ENCODE measurements around the gene CEP135.
A peak's percentile ranks its signal among the peaks of the same experiment; 100 is the strongest.
"Not testable (repeated sequence)": the region's sequence is repeated elsewhere in the genome, so short reads cannot be mapped to it uniquely, and the experiment has no call there.

The CEP135 gene

GRCh38 chr4:55947912-55948725 lies 626 bp upstream of the CEP135 start:
- peak; percentile 96 for DNase-seq

- DNase-seq: no peak
These were observed 697 bp downstream of the CEP135 start for GRCh38 chr4:55949482-55949802.

DNA sequence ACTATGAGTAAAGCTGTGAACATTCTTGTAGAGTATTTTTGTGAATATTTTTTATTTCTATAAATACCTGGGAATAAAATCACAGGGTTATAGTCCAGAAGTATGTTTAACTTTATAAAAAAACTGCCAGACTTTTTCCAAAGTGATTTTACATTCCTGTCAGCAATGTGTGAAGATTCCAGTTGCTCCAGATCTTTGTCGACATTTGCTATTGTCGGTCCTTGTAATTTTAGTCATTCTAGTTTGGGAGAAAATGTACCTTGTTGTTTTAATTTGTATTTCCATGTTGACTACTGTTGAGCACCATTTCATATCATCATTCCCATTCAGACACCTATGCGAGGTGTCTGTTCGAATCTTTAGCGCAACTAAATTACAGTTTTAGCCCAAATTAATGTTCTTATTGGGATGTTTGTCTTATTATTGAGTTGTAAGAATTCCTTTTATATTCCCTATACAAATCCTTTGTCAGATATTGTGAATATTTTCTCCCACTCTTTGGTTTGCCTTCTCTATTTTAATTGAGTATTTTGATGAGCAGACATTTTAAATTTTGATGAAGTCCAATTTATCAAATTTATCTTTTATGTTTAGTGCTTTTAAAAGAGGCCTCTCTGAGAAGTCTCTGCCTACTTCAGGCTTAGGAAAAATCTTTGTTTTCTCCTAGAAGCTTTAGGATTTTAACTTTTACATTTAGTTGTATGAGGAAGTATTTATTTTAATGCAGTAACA lies 2.6 kb downstream of the CEP135 start:
- DNase-seq: no peak

DNA sequence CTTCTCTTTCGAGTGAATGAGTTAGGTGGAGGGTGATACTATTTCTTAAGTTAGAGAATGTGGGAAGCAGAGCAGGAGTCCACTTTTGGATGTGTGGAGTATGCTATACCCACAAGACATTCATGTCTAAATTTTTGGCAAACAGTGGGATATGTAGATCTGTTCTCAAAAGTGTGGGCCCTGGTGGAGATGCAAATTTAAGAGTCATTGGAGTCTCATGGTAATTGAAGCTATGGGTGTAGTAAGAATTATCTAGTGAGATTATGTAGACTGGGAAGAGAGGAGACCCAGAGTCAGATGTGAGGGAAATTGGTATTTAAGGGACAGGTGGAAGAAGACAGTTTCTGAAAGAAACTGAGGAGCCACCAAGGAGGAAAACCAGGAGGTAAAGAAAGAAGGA lies 7.0 kb downstream of the CEP135 start:
- no peak for DNase-seq

DNA sequence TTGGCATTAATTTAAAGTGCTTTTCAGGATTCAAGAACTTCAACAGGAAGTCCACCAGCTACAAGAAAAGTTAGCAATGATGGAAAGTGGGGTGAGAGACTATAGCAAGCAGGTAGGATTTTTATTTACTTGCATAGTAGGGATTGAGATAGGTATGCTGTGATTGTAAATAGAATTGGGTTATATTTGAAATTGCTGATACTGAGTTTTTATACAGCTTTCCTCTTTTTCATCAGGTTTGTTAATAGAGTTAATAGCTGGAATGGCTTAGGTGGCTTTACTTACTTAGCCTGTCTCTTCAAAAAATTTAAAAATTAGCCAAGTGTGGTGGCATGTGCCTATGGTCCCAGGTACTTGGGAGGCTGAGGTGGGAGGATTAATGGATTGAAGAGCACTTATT lies 10.9 kb downstream of the CEP135 start:
- DNase-seq: no peak

DNA sequence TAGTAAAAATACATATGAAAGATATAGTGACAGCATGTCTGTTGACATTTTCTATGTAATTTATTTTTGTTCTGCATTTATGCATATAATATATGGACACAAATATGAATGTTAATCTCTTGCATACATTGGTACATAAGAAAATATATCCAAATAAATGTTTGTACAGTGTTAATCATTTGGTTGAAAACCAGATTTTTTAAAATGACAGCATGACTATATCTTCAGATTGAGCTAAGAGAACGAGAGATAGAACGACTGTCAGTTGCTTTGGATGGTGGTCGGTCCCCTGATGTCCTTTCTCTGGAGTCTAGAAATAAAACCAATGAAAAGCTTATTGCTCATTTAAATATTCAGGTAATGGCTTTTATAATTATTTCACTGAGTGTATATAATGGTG lies 15.3 kb downstream of the CEP135 start:
- DNase-seq: no peak

DNA sequence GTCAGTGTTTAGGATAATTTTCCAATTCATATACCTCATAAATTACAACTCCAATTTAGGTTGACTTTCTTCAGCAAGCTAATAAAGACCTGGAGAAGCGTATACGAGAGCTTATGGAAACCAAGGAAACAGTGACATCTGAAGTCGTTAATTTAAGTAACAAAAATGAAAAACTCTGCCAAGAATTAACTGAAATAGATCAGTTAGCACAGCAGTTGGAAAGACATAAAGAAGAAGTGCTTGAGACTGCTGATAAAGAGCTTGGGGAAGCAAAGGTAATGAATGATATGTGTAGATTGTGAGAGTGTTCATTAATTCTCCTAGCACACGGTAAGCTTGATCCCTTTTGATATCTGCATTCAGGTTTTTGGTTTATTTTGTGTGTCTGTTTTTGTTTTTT lies 16.8 kb downstream of the CEP135 start:
- DNase-seq: no peak

GRCh38 chr4:55966324-55966723 lies 17.6 kb downstream of the CEP135 start:
- not testable (repeated sequence) for DNase-seq

DNA sequence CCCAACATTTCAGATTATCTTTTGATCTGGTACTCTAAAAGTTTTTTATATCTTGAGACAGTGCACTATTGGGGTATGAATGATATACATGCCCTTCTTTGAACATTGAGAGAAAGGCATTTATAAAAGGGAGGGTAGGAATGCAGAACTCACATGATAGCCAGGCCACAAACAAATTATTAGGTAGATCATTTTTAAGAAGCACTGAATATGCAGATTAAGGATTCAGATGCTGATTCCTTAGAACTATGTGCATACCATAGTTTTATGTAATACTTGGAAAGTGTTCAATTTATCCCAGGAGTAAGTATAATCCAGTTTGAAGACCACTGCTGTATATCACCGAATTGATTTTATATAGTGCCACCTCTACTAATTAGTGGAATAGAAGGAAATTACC lies 18.6 kb downstream of the CEP135 start:
- DNase-seq: no peak

GRCh38 chr4:55973650-55974049 lies 24.9 kb downstream of the CEP135 start:
- DNase-seq: no peak

DNA sequence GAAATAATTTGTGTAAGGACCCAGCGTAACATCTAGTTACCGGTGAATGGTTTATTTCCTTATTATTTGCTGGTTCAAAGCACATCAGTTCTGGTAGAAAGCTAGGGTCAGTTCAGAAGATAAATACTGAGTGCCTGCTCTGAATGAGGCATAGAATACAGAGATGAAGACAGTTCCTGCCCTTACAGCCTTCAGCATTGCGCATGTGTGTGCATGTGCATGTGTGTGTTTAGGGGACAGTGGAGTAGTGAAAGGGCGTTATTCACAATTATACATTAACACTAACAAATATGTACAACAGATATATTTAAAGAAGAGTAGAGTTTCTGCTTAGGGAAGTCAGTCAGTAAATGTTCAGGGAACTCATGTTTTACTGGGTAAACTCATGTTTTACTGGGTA lies 29.1 kb downstream of the CEP135 start:
- DNase-seq: no peak

DNA sequence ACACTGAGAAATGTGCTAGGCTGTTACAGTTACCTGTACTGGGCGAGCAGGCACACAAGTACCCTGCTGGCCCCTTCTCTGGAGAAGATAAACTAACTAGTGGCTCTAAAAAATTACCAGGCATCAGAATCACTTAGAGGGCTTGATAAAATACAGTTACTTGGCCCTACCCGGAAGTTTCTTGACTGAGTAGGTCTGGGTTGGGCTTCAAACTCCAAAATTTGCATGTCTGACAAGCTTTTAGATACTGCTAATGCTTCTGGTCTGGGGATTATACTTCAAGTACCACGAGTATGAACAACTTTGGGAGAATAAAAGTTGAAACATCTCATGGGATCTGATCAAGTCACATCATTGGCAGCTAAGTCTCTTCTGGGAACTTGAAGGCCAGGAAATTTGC lies 30.8 kb downstream of the CEP135 start:
- DNase-seq: no peak

- DNase-seq: no peak
These were observed 32.0 kb downstream of the CEP135 start for GRCh38 chr4:55980725-55981124.

GRCh38 chr4:55982976-55983375 lies 34.2 kb downstream of the CEP135 start:
- no peak for DNase-seq

- DNase-seq: no peak
These were observed 41.0 kb downstream of the CEP135 start for GRCh38 chr4:55989766-55990165.

DNA sequence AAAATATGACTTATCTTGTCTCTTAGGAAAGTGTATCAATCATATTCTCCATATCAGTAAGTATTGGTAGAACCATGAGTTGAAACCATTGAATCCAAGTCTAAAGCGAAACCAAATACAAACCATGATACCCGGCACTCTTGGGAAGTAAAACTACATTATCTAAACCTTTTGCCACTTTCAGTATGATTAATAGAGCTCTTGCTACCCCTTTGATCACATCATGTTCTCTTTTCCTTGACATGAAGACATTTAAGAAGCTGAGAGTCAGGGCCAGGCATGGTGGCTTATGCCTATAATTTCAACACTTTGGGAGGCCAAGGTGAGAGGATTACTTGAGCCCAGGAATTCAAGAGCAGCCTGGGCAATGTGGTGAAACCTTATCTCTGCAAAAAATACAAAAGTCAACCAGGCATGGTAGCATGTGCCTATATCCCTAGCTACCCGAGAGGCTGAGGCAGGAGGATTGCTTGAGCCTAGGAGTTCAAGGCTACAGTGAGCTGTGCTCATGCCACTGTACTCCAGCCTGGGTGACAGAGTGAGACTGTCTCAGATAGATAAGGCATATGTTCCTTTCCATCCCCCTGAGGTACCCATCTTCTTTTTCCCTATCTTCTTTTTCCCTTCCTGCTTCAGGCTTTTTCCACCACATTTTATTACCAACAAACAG lies 45.4 kb downstream of the CEP135 start:
- DNase-seq: no peak

- DNase-seq: no peak
These were observed 47.9 kb downstream of the CEP135 start for GRCh38 chr4:55996646-55997045.

DNA sequence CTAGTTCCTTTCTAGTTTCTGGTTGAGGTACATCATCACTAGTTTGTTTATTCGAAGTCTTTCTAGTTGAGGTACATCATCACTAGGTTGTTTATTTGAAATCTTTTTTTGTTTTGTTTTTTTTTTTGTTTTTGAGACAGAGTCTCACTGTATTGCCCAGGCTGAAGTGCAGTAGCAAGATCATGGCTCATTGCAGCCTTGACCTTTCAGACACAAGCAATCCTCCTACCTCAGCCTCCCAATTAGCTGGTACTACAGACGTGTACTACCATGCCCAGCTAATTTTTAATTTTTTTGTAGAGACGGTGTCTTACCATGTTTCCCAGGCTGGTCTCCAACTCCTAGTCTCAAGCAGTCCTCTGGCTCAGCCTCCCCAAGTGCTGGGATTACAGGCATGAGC lies 54.9 kb downstream of the CEP135 start:
- no peak for DNase-seq

GRCh38 chr4:56004235-56004634 lies 55.5 kb downstream of the CEP135 start:
- no peak for DNase-seq

DNA sequence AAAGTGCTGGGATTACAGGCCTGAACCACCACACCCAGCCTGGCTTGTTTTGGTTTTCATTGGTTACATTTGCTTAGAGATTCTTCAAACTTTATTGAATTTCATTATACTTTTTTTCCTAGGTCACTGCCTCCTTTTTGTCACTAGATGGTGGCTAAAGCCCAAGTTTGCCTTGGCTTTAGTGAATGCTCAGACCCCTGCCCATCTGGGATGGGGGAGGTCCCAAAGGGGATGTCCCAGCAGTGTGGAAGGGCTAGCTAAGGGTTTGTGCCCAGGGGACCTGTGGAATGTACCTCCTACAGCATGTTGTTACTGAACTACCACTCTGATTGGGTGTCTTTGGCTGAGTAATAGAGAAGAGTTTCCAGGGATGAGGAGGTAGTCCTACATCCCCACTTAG lies 58.4 kb downstream of the CEP135 start:
- DNase-seq: no peak

GRCh38 chr4:56008206-56008605 lies 59.5 kb downstream of the CEP135 start:
- DNase-seq: no peak

DNA sequence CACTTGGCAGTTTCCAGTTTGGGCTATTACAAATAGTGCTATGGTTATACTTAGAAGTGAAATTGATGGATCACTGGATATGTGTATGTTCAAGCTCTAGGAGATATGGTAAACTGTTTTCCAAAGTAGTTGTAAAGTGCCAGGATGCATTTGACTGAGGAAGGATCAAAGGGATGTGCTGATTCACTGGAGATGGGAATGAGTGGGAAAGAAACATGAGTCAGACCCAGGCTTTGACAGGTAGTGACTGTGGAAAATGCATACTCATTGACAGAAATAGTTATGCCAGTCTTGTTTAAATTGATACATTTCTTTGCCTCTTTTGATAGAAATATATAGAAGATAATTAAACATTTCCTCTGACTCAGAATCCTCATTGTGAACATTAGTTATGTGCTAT lies 77.9 kb downstream of the CEP135 start:
- DNase-seq: peak; percentile 25

GRCh38 chr4:56028165-56028564 lies 79.4 kb downstream of the CEP135 start:
- DNase-seq: no peak

DNA sequence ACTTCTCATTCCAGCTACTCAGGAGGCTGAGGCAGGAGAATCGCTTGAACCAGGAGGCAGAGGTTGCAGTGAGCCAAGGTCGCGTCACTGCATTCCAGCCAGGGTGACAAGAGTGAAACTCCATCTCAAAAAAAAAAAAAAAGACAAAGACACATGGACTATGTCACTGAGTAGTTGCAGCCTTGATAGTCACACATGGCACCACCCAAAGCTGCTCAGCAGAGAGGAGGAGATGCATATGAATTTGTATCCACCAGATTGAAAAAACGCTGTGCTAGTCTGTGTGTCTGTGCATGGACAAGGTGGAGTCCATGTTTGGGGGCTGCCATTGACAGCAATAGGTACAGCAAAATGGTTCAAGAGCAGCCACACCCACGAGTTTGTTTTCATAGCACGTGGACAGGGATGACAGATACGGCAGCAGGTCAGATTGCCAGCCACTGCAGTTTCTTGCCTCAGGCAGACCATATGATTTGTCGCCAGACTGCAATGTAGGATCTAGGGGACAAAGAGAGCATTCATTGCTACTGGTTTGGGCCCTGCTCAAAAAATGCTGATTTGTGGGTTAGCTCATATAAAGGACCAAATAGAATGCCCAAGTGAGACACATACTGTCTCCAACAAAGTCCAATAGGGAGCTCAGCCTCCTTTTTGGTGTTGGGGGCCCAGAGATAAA lies 89.9 kb downstream of the CEP135 start:
- no peak for DNase-seq
